Measurements from ENCODE around the gene PLA2G15. TPM values are rescaled to one million over a fixed set of nuclear protein-coding genes. Genes with fewer than 3 reads are reported as not detected.
A peak's percentile ranks its signal among the peaks of the same experiment; 100 is the strongest.

Gene PLA2G15
- total and polyA plus RNA-seq, 2 of the 13 experiments (the other 11 are each of a cell fraction or from before 2014, with no cell fraction given) = 14.4 to 23.7 TPM

DNA sequence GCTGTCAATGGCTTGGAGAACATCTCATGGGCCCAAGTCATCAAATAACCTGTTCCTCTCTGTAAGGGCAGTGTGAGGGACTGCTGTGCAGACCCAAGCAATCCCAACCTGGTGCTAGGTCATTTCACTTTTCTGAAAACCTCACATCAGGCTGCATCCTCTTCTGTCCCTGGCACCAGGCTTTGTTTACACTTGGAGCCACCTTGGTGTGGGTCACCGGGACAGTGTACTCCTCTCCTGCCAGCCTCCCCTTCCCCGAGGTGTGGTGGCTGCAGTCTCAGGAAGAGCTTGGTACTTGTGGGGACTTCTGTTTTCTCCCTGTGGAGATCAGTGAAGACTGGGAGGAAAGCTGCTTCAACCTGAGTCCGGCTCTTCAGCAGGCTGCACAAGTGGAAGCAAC is 53.1 kb downstream of the PLA2G15 start (continued):
- TF ChIP-seq ZBTB1 (CRISPR knock-in tag; IDR thresholded peaks at IDR 0.05; ENCODE audit: borderline replicate concordance) = no peak
- TF ChIP-seq DZIP1 (CRISPR knock-in tag; IDR thresholded peaks at IDR 0.05) = no peak
- no peak for TF ChIP-seq RORA (CRISPR knock-in tag; IDR thresholded peaks at IDR 0.05)
- TF ChIP-seq ZNF343 (CRISPR knock-in tag; IDR thresholded peaks at IDR 0.05) = no peak
- TF ChIP-seq ZNF75D (CRISPR knock-in tag; IDR thresholded peaks at IDR 0.05; ENCODE audit: borderline replicate concordance) = no peak
- no peak for TF ChIP-seq FOXA1 (IDR thresholded peaks at IDR 0.05)
- TF ChIP-seq FOXA1 (CRISPR knock-in tag; IDR thresholded peaks at IDR 0.05) = peak; percentile 34; the same call in 1 of the 2 replicates
- peak; percentile 59 for TF ChIP-seq RBM22 (optimal IDR thresholded peaks at IDR 0.05; ENCODE audit: low read length)
- TF ChIP-seq RFX5 (IDR thresholded peaks at IDR 0.05; ENCODE audit: low read depth, low read length) = no peak

GRCh38 chr16:68298907-68299561 is 53.9 kb downstream of the PLA2G15 start:
- H3K4me1 ChIP-seq (ENCODE audit: insufficient read depth, low read length) = peaks cover 37% of the 10 kb centered on the region
- H3K27me3 ChIP-seq (ENCODE audit: control insufficient read depth in 1 of 2, insufficient read depth in 2 of 2, low read length in 2 of 2) = no peaks in the 10 kb centered on the region
- no peaks in the 10 kb centered on the region for H3K79me2 ChIP-seq (ENCODE audit: insufficient read depth, low read length)
- BruUV-seq (replicated peaks) = TSS peak; percentile 18
- peak; percentile 51 for ATAC-seq
- no peaks in the 10 kb centered on the region for H3K9me3 ChIP-seq (ENCODE audit: low read length)
- H3K4me3 ChIP-seq (replicated peaks in 1 of 3; ENCODE audit: insufficient read depth in 1 of 3, low read depth in 2 of 3, low read length in 3 of 3) = no peak overlapping the region
- peak; percentile 55 for FAIRE-seq
- in situ Hi-C loops (cut with HindIII; ENCODE audit: extremely low pct_ligation_motif_present, low pct_unique_long_range_greater_than_20kb) (no loop called here), intact Hi-C loops (cut with micrococcal nuclease; ENCODE audit: unreplicated experiment) (loop anchor here (2.0 kb wide), 1 partner anchor 34 kb away; the partner anchor contains the start of gene SLC7A6)
- ChIA-PET POLR2A (interaction anchor here (0.9 to 5.9 kb wide), 9 partner anchors 12 to 61 kb away, joined by 3 to 60 read pairs (median 8); partner anchors contain the start of genes PRMT7, SLC7A6 and SLC7A6OS), CTCF (ENCODE audit: low intra/inter-chr PET ratio, low total read pairs) (no interaction called here)
- peaks cover 52 to 96% of the 10 kb centered on the region in 2 experiments for H3K36me3 ChIP-seq (replicated peaks in 1 of 2; ENCODE audit: control insufficient read depth in 1 of 2, insufficient read depth in 2 of 2, low read length in 2 of 2)
- H3K4me2 ChIP-seq (ENCODE audit: low read depth, low read length) = no peak overlapping the region
- peak; percentile 77 for DNase-seq (ENCODE audit: low spot score)
- H2AFZ ChIP-seq (ENCODE audit: low read length) = no peak overlapping the region
- 0 out of 2 replicates have a peak, but pooled peaks cover 2% of the 10 kb centered on the region for H4K20me1 ChIP-seq (ENCODE audit: insufficient read depth, low read length)
- no peak overlapping the region for H3K9ac ChIP-seq (ENCODE audit: insufficient read depth, low read depth, low read length)
- H3K27ac ChIP-seq (ENCODE audit: extremely low read length, insufficient read depth, low read length) = peak overlapping the region; percentile 28
- 81% methylated on average over 5 of the region's 5 CpGs for WGBS (ENCODE audit: low lambda C conversion rate)
- TF ChIP-seq RFXAP (CRISPR knock-in tag; IDR thresholded peaks at IDR 0.05; ENCODE audit: borderline replicate concordance) (0 out of 2 replicates have a peak, but pooled peaks have one; percentile 46), ATF7-NPFF (CRISPR knock-in tag; IDR thresholded peaks at IDR 0.05; ENCODE audit: low read depth) (peak; percentile 26; the same call in 1 of the 2 replicates), SAFB2 (CRISPR knock-in tag; IDR thresholded peaks at IDR 0.05; ENCODE audit: borderline replicate concordance, low read depth) (peak; percentile 40; the same call in 1 of the 2 replicates), SOX13 (IDR thresholded peaks at IDR 0.05) (no peak), SOX13 (CRISPR knock-in tag; conservative IDR thresholded peaks at IDR 0.05 in 1 of 2, IDR thresholded peaks at IDR 0.05 in 1 of 2) (peak in 1 of 2 experiments; percentile 20; a peak in 1 of 4 replicates), ZNF605 (CRISPR knock-in tag; IDR thresholded peaks at IDR 0.05) (0 out of 2 replicates have a peak, but pooled peaks have one; percentile 28), MZF1 (CRISPR knock-in tag; IDR thresholded peaks at IDR 0.05; ENCODE audit: borderline replicate concordance) (no peak), TBX2 (CRISPR knock-in tag; IDR thresholded peaks at IDR 0.05; ENCODE audit: borderline replicate concordance) (0 out of 2 replicates have a peak, but pooled peaks have one; percentile 34), HNF4A (CRISPR knock-in tag; IDR thresholded peaks at IDR 0.05) (0 out of 2 replicates have a peak, but pooled peaks have one; percentile 13), RBFOX2 (IDR thresholded peaks at IDR 0.05; ENCODE audit: low read depth, low read length) (peak; percentile 22; the same call in 1 of the 2 replicates), ZNF563 (CRISPR knock-in tag; IDR thresholded peaks at IDR 0.05) (no peak)

Measured in HepG2 (cell line).